HEK293 (cell line): ENCODE measurements around the gene CACNA1C.

ENCODE experiments used
- CTCF ChIA-PET: fragments of 350-600 bp; formaldehyde crosslinking; extraction: SDS; loops from one replicate; lab custom pipeline; 2021; ENCODE audit warnings: antibody characterized with exemption; lab: Yijun Ruan, JAX
- POLR2A ChIA-PET: fragments of 300-600 bp; formaldehyde crosslinking; extraction: SDS; loops from one replicate; lab custom pipeline; 2020; ENCODE audit warnings: antibody characterized with exemption, inconsistent platforms; lab: Yijun Ruan, JAX
- H3K27ac ChIP-seq: fragments of 200-500 bp; sonication (Bioruptor generic); 2 replicates; pipeline ENCODE4 v1.5.1; 2014; ENCODE audit warnings: low read depth, low read length, control low read depth, inconsistent platforms; ENCODE audit errors: extremely low read depth
- H3K36me3 ChIP-seq, 2 experiments: fragments of 200-500 bp in 1 of 2; sonication (Bioruptor generic) in 1 of 2; 1 replicate in 1 of 2; 2 replicates in 1 of 2; pipeline ENCODE4 v1.5.1; 2014 to 2017; ENCODE audit warnings: inconsistent platforms in 2 of 2, low read length in 2 of 2; ENCODE audit not compliant: control insufficient read depth in 2 of 2, insufficient read depth in 1 of 2
- H3K4me1 ChIP-seq: fragments of 200-500 bp; sonication (Bioruptor generic); 2 replicates; pipeline ENCODE4 v1.5.1; 2014; ENCODE audit warnings: mild to moderate bottlenecking, low read length, inconsistent platforms; ENCODE audit not compliant: control insufficient read depth, insufficient read depth
- H3K4me3 ChIP-seq: 2 replicates; pipeline ENCODE4 v1.5.1; 2011; ENCODE audit warnings: low read depth, mild to moderate bottlenecking, control low read depth, low read length, moderate library complexity
- H3K9me3 ChIP-seq: fragments of 200-500 bp; sonication (Bioruptor generic); 2 replicates; pipeline ENCODE4 v1.5.1; 2014; ENCODE audit warnings: low read depth, low read length, inconsistent platforms; ENCODE audit not compliant: control insufficient read depth, insufficient read depth
- GFI1B ChIP-seq: fragments of 450-650 bp; formaldehyde crosslinking; IDR thresholded peaks from 2 replicates; pipeline ENCODE4 v1.5.1; 2016; ENCODE audit warnings: missing biosample characterization, missing genetic modification characterization
- GLI4 ChIP-seq: fragments of 450-650 bp; formaldehyde crosslinking; IDR thresholded peaks from 2 replicates; pipeline ENCODE4 v1.5.1; 2016; ENCODE audit warnings: missing biosample characterization, missing genetic modification characterization
- INSM2 ChIP-seq: fragments of 450-650 bp; formaldehyde crosslinking; IDR thresholded peaks from 2 replicates; pipeline ENCODE4 v1.5.1; 2016; ENCODE audit warnings: missing biosample characterization, missing genetic modification characterization
- REST ChIP-seq: fragments of 450-650 bp; formaldehyde crosslinking; IDR thresholded peaks from 2 replicates; pipeline ENCODE4 v1.5.1; 2016; ENCODE audit warnings: missing biosample characterization, missing genetic modification characterization
- ZBTB6 ChIP-seq: fragments of 450-650 bp; formaldehyde crosslinking; IDR thresholded peaks from 2 replicates; pipeline ENCODE4 v1.5.1; 2017; ENCODE audit warnings: missing biosample characterization, missing genetic modification characterization
- ZFHX2 ChIP-seq: fragments of 450-650 bp; formaldehyde crosslinking; conservative IDR thresholded peaks from 2 replicates; pipeline ENCODE4 v1.5.1; 2016; ENCODE audit warnings: missing biosample characterization, missing genetic modification characterization
- ZNF341 ChIP-seq: fragments of 450-650 bp; formaldehyde crosslinking; IDR thresholded peaks from 2 replicates; pipeline ENCODE4; 2016; ENCODE audit warnings: low read depth, missing biosample characterization, missing genetic modification characterization
- ZNF416 ChIP-seq: fragments of 450-650 bp; formaldehyde crosslinking; IDR thresholded peaks from 2 replicates; pipeline ENCODE4 v1.5.1; 2016; ENCODE audit warnings: missing biosample characterization, missing genetic modification characterization
- ZNF449 ChIP-seq: fragments of 450-650 bp; formaldehyde crosslinking; IDR thresholded peaks from 2 replicates; pipeline ENCODE4 v1.5.1; 2017; ENCODE audit warnings: missing biosample characterization, mild to moderate bottlenecking, missing genetic modification characterization, moderate library complexity
- ZNF501 ChIP-seq: fragments of 450-650 bp; formaldehyde crosslinking; IDR thresholded peaks from 2 replicates; pipeline ENCODE4 v1.5.1; 2016; ENCODE audit warnings: missing biosample characterization, missing genetic modification characterization
- ZNF585B ChIP-seq: fragments of 450-650 bp; formaldehyde crosslinking; IDR thresholded peaks from 2 replicates; pipeline ENCODE4 v1.5.1; 2016; ENCODE audit warnings: missing biosample characterization, missing genetic modification characterization
- ZNF626 ChIP-seq: fragments of 450-650 bp; sonication (Bioruptor Pico); formaldehyde crosslinking; IDR thresholded peaks from 2 replicates; pipeline ENCODE4 v1.5.1; 2018; ENCODE audit warnings: missing biosample characterization, missing genetic modification characterization, inconsistent platforms
- ZNF645 ChIP-seq: fragments of 450-650 bp; formaldehyde crosslinking; IDR thresholded peaks from 2 replicates; pipeline ENCODE4; 2016; ENCODE audit warnings: missing biosample characterization, missing genetic modification characterization
- ZNF654 ChIP-seq: fragments of 450-650 bp; formaldehyde crosslinking; IDR thresholded peaks from 2 replicates; pipeline ENCODE4 v1.5.1; 2016; ENCODE audit warnings: low read depth, missing biosample characterization, missing genetic modification characterization
- ZNF747 ChIP-seq: fragments of 450-650 bp; formaldehyde crosslinking; IDR thresholded peaks from 2 replicates; pipeline ENCODE4 v1.5.1; 2016; ENCODE audit warnings: missing biosample characterization, missing genetic modification characterization
- ZXDB ChIP-seq: fragments of 450-650 bp; formaldehyde crosslinking; IDR thresholded peaks from 2 replicates; pipeline ENCODE4 v1.5.1; 2016; ENCODE audit warnings: missing biosample characterization, missing genetic modification characterization

Gene CACNA1C

GRCh38 chr12:2393016-2393415 lies 340.2 kb downstream of the CACNA1C start:
- no peaks in the 10 kb centered on the region for H3K9me3 ChIP-seq
- H3K36me3 ChIP-seq, result no peaks in the 10 kb centered on the region
- CTCF ChIA-PET, result interaction anchor here (0.6 to 1.1 kb wide), 2 partner anchors 32 to 1031 kb away, joined by 3 to 8 read pairs; no protein-coding TSS in a partner anchor
- H3K27ac ChIP-seq, result no peak overlapping the region
- POLR2A ChIA-PET, result no interaction called here
- H3K4me3 ChIP-seq, result no peak overlapping the region
- H3K4me1 ChIP-seq, result no peaks in the 10 kb centered on the region
- TF ChIP-seq ZNF341 (tag by site-specific recombination) (no peak), ZBTB6 (no peak), ZNF416 (tag by site-specific recombination) (no peak), REST (no peak)
- TF ChIP-seq, all 188 proteins: peak for 0

- Histone ChIP-seq H3K4me1 (no peaks in the 10 kb centered on the region), H3K4me3 (no peak overlapping the region), H3K27ac (no peak overlapping the region)
- POLR2A ChIA-PET, result no interaction called here
- TF ChIP-seq ZNF626 (tag by site-specific recombination) (no peak), ZFHX2 (tag by site-specific recombination) (no peak), ZNF449 (tag by site-specific recombination) (no peak), ZNF654 (tag by site-specific recombination) (no peak), GLI4 (tag by site-specific recombination) (no peak), GFI1B (tag by site-specific recombination) (no peak), INSM2 (tag by site-specific recombination) (no peak), ZNF501 (tag by site-specific recombination) (no peak), ZNF747 (no peak), ZXDB (tag by site-specific recombination) (no peak), ZNF645 (tag by site-specific recombination) (no peak), ZNF585B (tag by site-specific recombination) (no peak)
- TF ChIP-seq, all 188 proteins: peak for 0
- CTCF ChIA-PET, result interaction anchor here (0.6 to 2.2 kb wide), 6 partner anchors 9 to 338 kb away, joined by 3 to 7 read pairs (median 4); no protein-coding TSS in a partner anchor
- no peaks in the 10 kb centered on the region for H3K36me3 ChIP-seq
- H3K9me3 ChIP-seq, result no peaks in the 10 kb centered on the region
Observed at GRCh38 chr12:2393996-2394395, 341.2 kb downstream of the CACNA1C start.
